GM12873 (cell line): ENCODE data around the gene HHIPL1.

Experiments used
- TF ChIP-seq, protein P1 (sequence below): IDR thresholded peaks from 2 replicates; pipeline ENCODE4 v1.5.1; 2012; ENCODE audit warnings: low read depth, mild to moderate bottlenecking, moderate library complexity, low read length, control low read depth; ENCODE audit not compliant: insufficient read depth; ENCODE audit errors: missing control alignments

HHIPL1 gene

DNA sequence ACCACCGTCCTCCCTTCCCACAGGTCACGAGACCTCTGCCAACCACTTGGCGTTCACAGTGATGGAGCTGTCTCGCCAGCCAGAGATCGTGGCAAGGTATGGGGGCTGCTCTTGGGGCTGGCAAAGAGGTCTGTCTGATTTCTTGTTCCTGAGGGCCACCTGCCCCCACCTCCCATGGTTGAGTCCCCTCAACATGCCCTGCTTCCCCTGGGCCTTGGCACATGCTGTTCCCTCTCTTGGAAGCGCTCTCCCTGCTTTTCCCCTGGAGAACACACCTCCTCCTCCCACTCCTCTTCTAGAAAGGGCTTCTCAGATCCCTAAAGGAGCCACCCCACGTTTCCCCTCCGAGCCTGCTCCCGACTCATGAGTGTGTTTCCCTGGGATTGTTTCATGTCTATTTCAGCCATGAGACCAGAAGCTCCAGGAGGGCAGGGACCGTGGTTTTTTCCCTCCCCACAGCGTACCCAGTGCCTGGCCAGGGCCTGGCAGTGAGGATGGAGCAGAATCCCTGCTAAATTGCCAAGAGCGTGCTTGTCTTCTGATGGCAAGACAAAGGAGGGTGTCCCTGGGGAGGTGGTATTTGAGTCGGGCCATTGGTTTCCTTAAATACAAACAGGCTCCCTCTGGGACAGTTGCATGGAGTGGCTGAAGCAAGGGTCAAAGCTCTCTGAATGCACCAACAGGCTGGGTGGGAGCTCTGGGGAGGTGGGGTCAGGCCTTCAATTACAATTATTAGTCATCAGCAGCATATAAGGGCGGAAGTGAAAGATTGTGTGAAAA is 73.3 kb downstream of the HHIPL1 start:
- TF ChIP-seq, protein P1, sequence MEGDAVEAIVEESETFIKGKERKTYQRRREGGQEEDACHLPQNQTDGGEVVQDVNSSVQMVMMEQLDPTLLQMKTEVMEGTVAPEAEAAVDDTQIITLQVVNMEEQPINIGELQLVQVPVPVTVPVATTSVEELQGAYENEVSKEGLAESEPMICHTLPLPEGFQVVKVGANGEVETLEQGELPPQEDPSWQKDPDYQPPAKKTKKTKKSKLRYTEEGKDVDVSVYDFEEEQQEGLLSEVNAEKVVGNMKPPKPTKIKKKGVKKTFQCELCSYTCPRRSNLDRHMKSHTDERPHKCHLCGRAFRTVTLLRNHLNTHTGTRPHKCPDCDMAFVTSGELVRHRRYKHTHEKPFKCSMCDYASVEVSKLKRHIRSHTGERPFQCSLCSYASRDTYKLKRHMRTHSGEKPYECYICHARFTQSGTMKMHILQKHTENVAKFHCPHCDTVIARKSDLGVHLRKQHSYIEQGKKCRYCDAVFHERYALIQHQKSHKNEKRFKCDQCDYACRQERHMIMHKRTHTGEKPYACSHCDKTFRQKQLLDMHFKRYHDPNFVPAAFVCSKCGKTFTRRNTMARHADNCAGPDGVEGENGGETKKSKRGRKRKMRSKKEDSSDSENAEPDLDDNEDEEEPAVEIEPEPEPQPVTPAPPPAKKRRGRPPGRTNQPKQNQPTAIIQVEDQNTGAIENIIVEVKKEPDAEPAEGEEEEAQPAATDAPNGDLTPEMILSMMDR: no peak

DNA sequence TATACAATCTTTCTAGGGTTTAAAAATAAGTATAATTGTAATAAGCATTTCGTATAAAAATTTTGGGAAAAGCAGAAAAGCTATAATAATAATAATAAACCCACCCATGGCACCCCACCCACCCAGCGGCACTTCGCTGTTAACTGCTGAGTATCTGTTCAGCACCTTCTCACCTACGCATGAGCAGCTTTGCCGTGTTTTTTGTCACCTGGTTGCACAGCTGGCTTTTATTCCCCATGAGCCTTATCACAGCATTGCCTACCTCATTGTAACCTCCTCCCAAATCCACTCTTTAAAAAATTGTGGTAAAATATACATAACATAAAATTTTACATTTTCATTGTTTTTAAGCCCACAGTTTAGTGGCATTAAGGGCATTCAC is 73.9 kb downstream of the HHIPL1 start:
- TF ChIP-seq, protein P1: no peak

DNA sequence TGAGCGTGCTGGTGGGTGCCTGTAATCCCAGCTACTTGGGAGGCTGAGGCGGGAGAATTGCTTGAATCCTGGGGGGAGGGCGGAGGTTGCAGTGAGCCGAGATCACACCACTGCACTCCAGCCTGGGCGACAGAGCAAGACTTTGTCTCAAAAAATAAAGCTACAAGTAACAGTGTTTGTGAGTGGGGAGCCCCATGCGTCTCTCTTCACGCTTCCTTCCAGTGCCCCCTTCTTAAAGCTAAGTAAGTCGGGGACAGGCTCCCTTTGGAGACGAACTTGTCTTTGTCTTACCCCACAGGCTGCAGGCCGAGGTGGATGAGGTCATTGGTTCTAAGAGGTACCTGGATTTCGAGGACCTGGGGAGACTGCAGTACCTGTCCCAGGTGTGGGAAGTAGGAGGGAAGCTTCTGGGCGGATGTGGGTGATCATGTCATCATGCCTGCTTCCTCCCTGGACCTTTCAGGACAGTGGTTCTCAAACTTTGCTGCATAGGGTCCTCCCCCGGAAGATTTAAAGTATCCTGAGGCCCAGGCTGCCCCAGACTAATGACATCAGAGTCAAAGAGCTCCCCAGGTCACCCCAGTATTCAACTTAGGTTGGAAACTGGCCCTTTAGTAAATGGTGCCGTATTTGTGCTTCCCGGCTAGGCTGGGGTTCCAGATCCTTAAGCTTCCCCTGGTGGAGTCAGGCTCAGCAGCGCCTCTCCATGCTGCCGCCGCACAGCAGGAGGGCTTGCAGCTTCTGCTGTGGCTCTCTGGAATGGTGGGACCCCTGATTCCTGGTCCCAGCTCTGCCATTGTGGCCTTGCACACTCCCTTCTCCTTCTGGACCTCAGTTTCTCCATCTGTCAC is 76.2 kb downstream of the HHIPL1 start:
- TF ChIP-seq, protein P1: no peak

DNA sequence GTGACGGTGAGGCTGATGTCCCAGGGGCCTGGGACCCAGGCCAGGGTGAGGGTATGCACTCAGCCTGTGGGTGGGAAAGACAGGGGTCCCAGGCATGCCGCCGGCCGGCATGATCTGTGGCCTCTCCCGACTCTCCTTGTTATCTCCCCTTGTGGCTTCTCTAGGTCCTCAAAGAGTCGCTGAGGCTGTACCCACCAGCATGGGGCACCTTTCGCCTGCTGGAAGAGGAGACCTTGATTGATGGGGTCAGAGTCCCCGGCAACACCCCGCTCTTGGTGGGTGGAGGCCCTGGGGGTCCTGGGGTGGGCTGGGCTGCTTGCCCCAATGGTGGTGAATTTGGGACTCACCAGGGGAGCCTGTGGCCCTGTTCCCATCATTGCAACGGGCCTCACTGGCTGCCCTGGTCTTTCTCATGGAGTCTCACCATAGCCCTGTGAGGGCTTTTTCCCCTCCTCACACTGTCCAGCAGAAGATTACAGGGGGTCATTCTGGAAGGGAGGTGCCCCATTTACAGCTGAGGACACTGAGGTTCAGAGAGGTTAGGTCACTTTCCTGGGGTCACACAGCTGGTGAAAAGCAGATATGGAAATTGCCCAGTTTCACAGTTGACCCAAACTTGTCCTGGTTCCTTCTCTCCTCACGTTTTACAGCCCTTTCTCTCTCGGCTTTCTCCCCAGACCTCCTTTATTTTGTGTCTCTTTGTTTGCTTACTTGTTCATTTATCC is 77.0 kb downstream of the HHIPL1 start:
- TF ChIP-seq, protein P1: no peak

DNA sequence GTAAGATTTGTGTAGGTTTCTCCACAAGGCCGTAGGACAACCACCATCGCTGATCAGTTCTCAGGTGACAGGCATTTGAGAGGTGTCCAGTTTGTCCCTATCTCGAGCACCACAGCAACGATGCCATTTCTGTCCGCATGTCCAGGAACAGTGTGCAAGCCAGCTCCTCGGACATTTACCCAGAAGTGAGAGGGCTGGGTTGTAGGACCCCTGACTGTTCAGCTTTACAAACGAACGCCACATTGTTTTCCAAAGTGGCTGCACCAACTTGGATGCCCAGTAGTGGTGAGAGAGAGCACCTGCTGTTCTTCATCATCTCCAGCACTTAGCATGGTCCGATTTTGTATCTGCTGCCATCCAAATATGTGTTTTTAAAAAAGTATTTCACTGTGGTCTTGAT is 77.8 kb downstream of the HHIPL1 start:
- TF ChIP-seq, protein P1: no peak

DNA sequence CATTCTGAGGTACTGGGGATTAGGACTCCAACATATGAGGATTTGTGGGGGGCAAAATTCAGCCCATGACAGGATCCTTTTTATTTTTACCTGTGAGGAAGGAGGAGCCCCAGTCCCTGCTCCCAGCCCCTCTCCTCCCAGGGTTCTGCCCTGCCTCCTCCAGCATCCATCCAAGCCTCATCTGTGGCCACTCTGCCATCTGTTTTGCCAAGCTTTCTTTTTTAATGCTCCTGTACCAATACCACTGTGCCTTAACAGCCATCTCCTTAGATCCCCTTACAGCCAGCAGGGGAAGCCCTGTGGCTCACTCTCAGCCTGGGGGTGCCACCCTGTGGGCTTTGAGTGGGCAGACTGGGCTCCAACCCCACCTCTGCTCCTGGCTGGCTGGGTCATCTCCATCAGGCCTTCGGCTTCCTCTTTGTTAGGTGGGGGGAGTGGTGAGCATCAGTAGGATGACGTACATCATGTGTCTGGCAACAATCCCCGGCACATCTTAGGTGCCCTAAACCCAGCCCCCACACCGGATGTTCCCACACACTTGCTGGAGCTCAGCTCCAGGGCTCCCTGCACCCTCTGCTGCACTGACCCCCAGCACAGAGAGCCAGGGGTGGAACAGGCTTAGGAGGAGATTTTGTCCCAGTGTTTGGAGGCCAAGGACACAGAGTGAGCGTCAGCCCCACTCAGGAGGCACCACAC is 79.4 kb downstream of the HHIPL1 start:
- TF ChIP-seq, protein P1: no peak
